NT2/D1 (cell line): ENCODE results near the gene POR.
"Not testable (repeated sequence)": the region's sequence is repeated elsewhere in the genome, so short reads cannot be mapped to it uniquely, and the experiment has no call there.

Experiments
- DNase-seq: peaks from one replicate; pipeline ENCODE4 v3.0.0-alpha.2; 2011; ENCODE audit warnings: low read depth, low spot score
- H3K27me3 ChIP-seq: 2 replicates; pipeline ENCODE4 v1.6.0; 2011; ENCODE audit warnings: mild to moderate bottlenecking; ENCODE audit not compliant: insufficient read length, insufficient read depth
- H3K36me3 ChIP-seq: 2 replicates; pipeline ENCODE4 v1.6.1; 2011; ENCODE audit warnings: mild to moderate bottlenecking, low read length, mixed read lengths; ENCODE audit not compliant: insufficient read depth, insufficient read length
- H3K4me1 ChIP-seq: 2 replicates; pipeline ENCODE4 v1.5.1; 2011; ENCODE audit not compliant: insufficient read depth, insufficient read length
- H3K4me3 ChIP-seq: 2 replicates; pipeline ENCODE4 v1.5.1; 2011; ENCODE audit warnings: low read depth; ENCODE audit not compliant: insufficient read length
- H3K9ac ChIP-seq: 2 replicates; pipeline ENCODE4 v1.6.0; 2011; ENCODE audit warnings: low read depth; ENCODE audit not compliant: insufficient read length
- H3K9me3 ChIP-seq: 2 replicates; pipeline ENCODE4 v1.5.1; 2011; ENCODE audit warnings: mild to moderate bottlenecking, low read length; ENCODE audit not compliant: insufficient read depth
- SUZ12 ChIP-seq: IDR thresholded peaks from 2 replicates; pipeline ENCODE4 v1.6.1; 2011; ENCODE audit not compliant: insufficient read length, insufficient read depth; ENCODE audit errors: extremely low read depth
- YY1 ChIP-seq: IDR thresholded peaks from 2 replicates; pipeline ENCODE4 v1.6.1; 2011; ENCODE audit not compliant: insufficient read length, insufficient read depth
- ZNF274 ChIP-seq: IDR thresholded peaks from 2 replicates; pipeline ENCODE4 v1.6.1; 2011; ENCODE audit warnings: mild to moderate bottlenecking, low read depth, low read length

POR gene

GRCh38 chr7:75879771-75880184 lies 35.2 kb upstream of the POR start:
- TF ChIP-seq YY1, result no peak
- no peak for TF ChIP-seq SUZ12
- no peak for TF ChIP-seq ZNF274

GRCh38 chr7:75880242-75880641 lies 34.7 kb upstream of the POR start:
- TF ChIP-seq SUZ12 (no peak), ZNF274 (no peak), YY1 (no peak)
- Histone ChIP-seq H3K36me3 (peaks cover 44% of the 10 kb centered on the region), H3K9me3 (no peaks in the 10 kb centered on the region), H3K27me3 (no peaks in the 10 kb centered on the region), H3K4me3 (peak overlapping the region; percentile 90), H3K9ac (no peak overlapping the region), H3K4me1 (peaks cover 7% of the 10 kb centered on the region)
- DNase-seq, result no peak

More at GRCh38 chr7:75879771-75880184, 35.2 kb upstream of the POR start:
- peak overlapping the region; percentile 97 for H3K9ac ChIP-seq
- no peak for DNase-seq
- no peaks in the 10 kb centered on the region for H3K27me3 ChIP-seq
- H3K4me1 ChIP-seq, result peaks cover 7% of the 10 kb centered on the region
- H3K9me3 ChIP-seq, result no peaks in the 10 kb centered on the region
- H3K36me3 ChIP-seq, result peaks cover 39% of the 10 kb centered on the region
- H3K4me3 ChIP-seq, result peak overlapping the region; percentile 90

GRCh38 chr7:75881436-75882095 lies 33.4 kb upstream of the POR start:
- Histone ChIP-seq H3K9me3 (no peaks in the 10 kb centered on the region), H3K4me1 (peaks cover 5% of the 10 kb centered on the region), H3K27me3 (no peaks in the 10 kb centered on the region), H3K36me3 (peaks cover 56% of the 10 kb centered on the region), H3K9ac (peak overlapping the region; percentile 23), H3K4me3 (no peak overlapping the region)
- TF ChIP-seq SUZ12 (no peak), ZNF274 (no peak), YY1 (no peak)
- DNase-seq, result peak; percentile 39

GRCh38 chr7:75883265-75883824 lies 31.6 kb upstream of the POR start:
- H3K9me3 ChIP-seq, H3K27me3 ChIP-seq, H3K4me3 ChIP-seq, H3K4me1 ChIP-seq, H3K9ac ChIP-seq, DNase-seq: not testable (repeated sequence)
- peaks cover 68% of the 10 kb centered on the region for H3K36me3 ChIP-seq

GRCh38 chr7:75884476-75884875 lies 30.5 kb upstream of the POR start:
- no peak for TF ChIP-seq SUZ12
- TF ChIP-seq YY1, result no peak
- no peak for TF ChIP-seq ZNF274
- no peaks in the 10 kb centered on the region for H3K27me3 ChIP-seq
- H3K4me1 ChIP-seq, result peaks cover 6% of the 10 kb centered on the region
- peaks cover 78% of the 10 kb centered on the region for H3K36me3 ChIP-seq
- no peak overlapping the region for H3K9ac ChIP-seq
- H3K4me3 ChIP-seq, result no peak overlapping the region
- no peaks in the 10 kb centered on the region for H3K9me3 ChIP-seq
- no peak for DNase-seq

- no peak overlapping the region for H3K4me3 ChIP-seq
- DNase-seq, result no peak
- no peaks in the 10 kb centered on the region for H3K27me3 ChIP-seq
- H3K9me3 ChIP-seq, result no peaks in the 10 kb centered on the region
- TF ChIP-seq YY1 (no peak), SUZ12 (no peak), ZNF274 (no peak)
- H3K9ac ChIP-seq, result no peak overlapping the region
- H3K4me1 ChIP-seq, result peaks cover 6% of the 10 kb centered on the region
- peaks cover 77% of the 10 kb centered on the region for H3K36me3 ChIP-seq
Measured at GRCh38 chr7:75885036-75885435, 29.9 kb upstream of the POR start.

- H3K27me3 ChIP-seq, result no peaks in the 10 kb centered on the region
- no peak overlapping the region for H3K4me3 ChIP-seq
- no peak for DNase-seq
- TF ChIP-seq SUZ12 (no peak), ZNF274 (no peak), YY1 (no peak)
- no peaks in the 10 kb centered on the region for H3K9me3 ChIP-seq
- peaks cover 54% of the 10 kb centered on the region for H3K36me3 ChIP-seq
- no peak overlapping the region for H3K9ac ChIP-seq
- peaks cover 3% of the 10 kb centered on the region for H3K4me1 ChIP-seq
Measured at GRCh38 chr7:75887669-75888369, 27.1 kb upstream of the POR start.
